Measurements from ENCODE around the gene ANAPC4.

GRCh38 chr4:25421816-25422525 lies 44.9 kb downstream of the ANAPC4 start:
- TF ChIP-seq CTCF (CRISPR knock-in tag; IDR thresholded peaks at IDR 0.05) = no peak
- TF ChIP-seq PATZ1 (CRISPR knock-in tag; IDR thresholded peaks at IDR 0.05) = no peak
- no peak for TF ChIP-seq GABPA (IDR thresholded peaks at IDR 0.05; ENCODE audit: low read depth, low read length)
- no peak for TF ChIP-seq GABPA (CRISPR knock-in tag; IDR thresholded peaks at IDR 0.05; ENCODE audit: low read depth)
- no peak for TF ChIP-seq CREB3 (CRISPR knock-in tag; IDR thresholded peaks at IDR 0.05)
- TF ChIP-seq ZFX (CRISPR knock-in tag; IDR thresholded peaks at IDR 0.05; ENCODE audit: low read depth) = no peak
- no peak for TF ChIP-seq MAZ (IDR thresholded peaks at IDR 0.05; ENCODE audit: borderline replicate concordance, low read depth, low read length)
- TF ChIP-seq MAZ (CRISPR knock-in tag; IDR thresholded peaks at IDR 0.05; ENCODE audit: low read depth) = no peak
- no peak for TF ChIP-seq ZBTB46 (CRISPR knock-in tag; IDR thresholded peaks at IDR 0.05; ENCODE audit: borderline replicate concordance)
- TF ChIP-seq BCL3 (CRISPR knock-in tag; IDR thresholded peaks at IDR 0.05) = no peak
- no peak for TF ChIP-seq MNT (IDR thresholded peaks at IDR 0.05)
- no peak for TF ChIP-seq ZBTB40 (IDR thresholded peaks at IDR 0.05)
- TF ChIP-seq ZBTB40 (CRISPR knock-in tag; IDR thresholded peaks at IDR 0.05) = no peak
- no peak for TF ChIP-seq ELF4 (CRISPR knock-in tag; IDR thresholded peaks at IDR 0.05; ENCODE audit: borderline replicate concordance)
- TF ChIP-seq MATR3 (CRISPR knock-in tag; IDR thresholded peaks at IDR 0.05) = no peak
- TF ChIP-seq GATA4 (IDR thresholded peaks at IDR 0.05; ENCODE audit: borderline replicate concordance, low read depth) = no peak
